T-cell (primary cell): ENCODE measurements around the gene NRXN2. TPM values are rescaled to one million over a fixed set of nuclear protein-coding genes. Genes with fewer than 3 reads are reported as not detected.
"Not testable (repeated sequence)": the region's sequence is repeated elsewhere in the genome, so short reads cannot be mapped to it uniquely, and the experiment has no call there.

ENCODE experiments used
- ATAC-seq, 4 experiments: fragments of 200-7000 bp in 3 of 4; fragments of 150-1000 bp in 1 of 4; cut with Tn5 transposase; replicated peaks in 1 of 4; 1 replicate in 3 of 4; 2 replicates in 1 of 4; pipeline ENCODE4 v1.10.0; 2021; ENCODE audit warnings: moderate library complexity in 3 of 4, mild to moderate bottlenecking in 2 of 4, moderate number of reproducible peaks in 1 of 4
- CTCF ChIA-PET, 2 donors: fragments of 300-600 bp; sonication (Branson Sonifier 250); formaldehyde crosslinking; loops; one replicate each; lab custom pipeline; 2022; ENCODE audit warnings: antibody characterized with exemption in 2 of 2; lab: Charles Lee
- POLR2A ChIA-PET, 2 donors: fragments of 300-600 bp; sonication (Branson Sonifier 250); formaldehyde crosslinking; loops; one replicate each; lab custom pipeline; 2022; ENCODE audit warnings: antibody characterized with exemption in 2 of 2; lab: Charles Lee
- DNase-seq, 35 experiments: peaks; one replicate each; pipeline versions ENCODE4 v3.0.0 to v3.0.0-alpha.2; 2013 to 2023
- H3K27ac ChIP-seq: one replicate; pipeline ENCODE4 v1.5.1; 2013; ENCODE audit warnings: low read length
- H3K27me3 ChIP-seq, 2 experiments: replicated peaks in 1 of 2; 1 replicate in 1 of 2; 2 replicates in 1 of 2; pipeline versions ENCODE4 v1.6.1 to v1.7.0; 2013; ENCODE audit warnings: low read length in 1 of 2, mixed read lengths in 1 of 2; ENCODE audit not compliant: control insufficient read depth in 2 of 2, insufficient read depth in 2 of 2; ENCODE audit errors: extremely low read depth in 1 of 2
- H3K36me3 ChIP-seq, 2 donors: 1 replicate in 1 of 2; 2 replicates in 1 of 2; pipeline versions ENCODE4 v1.6.1 to v1.7.0; 2013; ENCODE audit warnings: low read length in 1 of 2; ENCODE audit not compliant: control insufficient read depth in 2 of 2, insufficient read depth in 1 of 2; ENCODE audit errors: extremely low read depth in 1 of 2
- H3K4me1 ChIP-seq, 2 experiments: 1 replicate in 1 of 2; 2 replicates in 1 of 2; pipeline versions ENCODE4 v1.6.1 to v1.7.0; 2013; ENCODE audit warnings: low read length in 2 of 2, mixed read lengths in 1 of 2; ENCODE audit not compliant: insufficient read depth in 2 of 2, control insufficient read depth in 1 of 2; ENCODE audit errors: extremely low read depth in 1 of 2
- H3K4me3 ChIP-seq, 2 donors: 1 replicate in 1 of 2; 2 replicates in 1 of 2; pipeline versions ENCODE4 v1.5.1 to v1.7.0; 2013; ENCODE audit warnings: mild to moderate bottlenecking in 2 of 2, low read length in 1 of 2, moderate library complexity in 1 of 2; ENCODE audit not compliant: control insufficient read depth in 1 of 2; ENCODE audit errors: extremely low read depth in 1 of 2
- H3K9me3 ChIP-seq: 2 replicates; pipeline ENCODE4 v1.7.0; 2013
- H3K27ac Mint-ChIP-seq, 2 donors: one replicate each; pipeline ENCODE4 v1.8.0; 2020 to 2021; ENCODE audit warnings: mild to moderate bottlenecking in 2 of 2, mixed read lengths in 2 of 2
- H3K27me3 Mint-ChIP-seq, 2 donors: one replicate each; pipeline ENCODE4 v1.8.0; 2021 to 2022; ENCODE audit warnings: mixed read lengths in 2 of 2
- H3K36me3 Mint-ChIP-seq: one replicate; pipeline ENCODE4 v1.8.0; 2021; ENCODE audit warnings: mixed read lengths
- H3K4me1 Mint-ChIP-seq, 3 donors: one replicate each; pipeline ENCODE4 v1.8.0; 2020 to 2022; ENCODE audit warnings: mixed read lengths in 3 of 3, mild to moderate bottlenecking in 1 of 3
- H3K4me3 Mint-ChIP-seq, 3 donors: one replicate each; pipeline ENCODE4 v1.8.0; 2020 to 2022; ENCODE audit warnings: mild to moderate bottlenecking in 3 of 3, mixed read lengths in 3 of 3, moderate library complexity in 3 of 3
- H3K9me3 Mint-ChIP-seq, 3 donors: one replicate each; pipeline ENCODE4 v1.8.0; 2020 to 2022; ENCODE audit warnings: mixed read lengths in 3 of 3
- WGBS: methylation state at CpG from one replicate; pipeline ENCODE4 v1.1.5; 2013; ENCODE audit warnings: missing lambda C conversion rate; ENCODE audit not compliant: insufficient coverage; 5-methylcytosine and 5-hydroxymethylcytosine counted together
- total RNA-seq, 35 experiments: library from RNA in 6 of 35; stranded (reverse) in 6 of 35; fragments of 120-200 nt in 1 of 35; gene quantifications; one replicate each; pipeline versions ENCODE4 v1.2.1 to v1.2.4 and lab custom pipeline; 2013 to 2026

Gene NRXN2
- total RNA-seq, 5 donors from 2014 or later (not counting 1 experiment from before 2014, with no cell fraction given), result 0.43 to 0.70 (median 0.47) TPM; not detected in 2

- H3K27ac Mint-ChIP-seq, result no peak overlapping the region
- H3K27me3 Mint-ChIP-seq, result peaks cover 3 to 9% of the 10 kb centered on the region in 2 donors
- no peaks in the 10 kb centered on the region for H3K36me3 Mint-ChIP-seq
- POLR2A ChIA-PET, result no interaction called here
- DNase-seq (no peak), ATAC-seq (no peak)
- H3K4me3 Mint-ChIP-seq, result no peak overlapping the region
- WGBS, result 91% methylated on average over 9 of the region's 15 CpGs
- CTCF ChIA-PET, result interaction anchor here in 1 of 2 donors (0.5 kb wide), 1 partner anchor 44 kb away, joined by 4 read pairs; no protein-coding TSS in a partner anchor
- H3K27ac ChIP-seq, result no peak overlapping the region
- H3K27me3 ChIP-seq, result peaks cover 0 to 40% of the 10 kb centered on the region in 2 experiments
- H3K9me3 ChIP-seq, result no peaks in the 10 kb centered on the region
- H3K4me3 ChIP-seq, result no peak overlapping the region
- H3K36me3 ChIP-seq, result no peaks in the 10 kb centered on the region
- H3K4me1 Mint-ChIP-seq, result peaks cover 0 to 10% (median 4%) of the 10 kb centered on the region in 3 donors
- H3K4me1 ChIP-seq, result peaks cover 0 to 5% of the 10 kb centered on the region in 2 experiments
- H3K9me3 Mint-ChIP-seq, result no peaks in the 10 kb centered on the region
These were observed 160.2 kb downstream of the NRXN2 start for GRCh38 chr11:64562723-64563351.

DNA sequence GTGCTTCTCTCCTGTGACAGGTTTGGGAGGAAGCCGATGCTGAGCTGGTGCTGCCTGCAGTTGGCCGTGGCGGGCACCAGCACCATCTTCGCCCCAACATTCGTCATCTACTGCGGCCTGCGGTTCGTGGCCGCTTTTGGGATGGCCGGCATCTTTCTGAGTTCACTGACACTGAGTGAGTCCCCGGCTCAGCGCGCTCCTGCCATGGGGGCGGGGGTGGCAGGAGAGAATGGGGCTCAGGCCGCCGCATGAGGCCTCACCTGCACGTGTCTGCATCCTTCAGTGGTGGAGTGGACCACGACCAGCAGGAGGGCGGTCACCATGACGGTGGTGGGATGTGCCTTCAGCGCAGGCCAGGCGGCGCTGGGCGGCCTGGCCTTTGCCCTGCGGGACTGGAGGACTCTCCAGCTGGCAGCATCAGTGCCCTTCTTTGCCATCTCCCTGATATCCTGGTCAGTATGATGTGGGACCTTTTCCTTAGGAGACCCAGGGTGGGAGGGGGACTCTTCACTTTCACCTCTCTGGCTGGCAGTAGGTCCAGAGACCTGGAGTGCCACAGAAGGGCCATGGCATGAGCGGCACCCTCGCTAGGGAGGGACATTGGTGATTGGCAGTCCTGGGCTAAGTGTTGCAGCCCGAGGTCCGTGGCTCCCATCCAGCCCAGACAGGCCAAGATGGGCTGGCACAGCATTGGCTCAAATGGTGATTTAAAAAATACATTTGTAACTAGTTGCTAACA lies 160.8 kb downstream of the NRXN2 start:
- Mint-ChIP-seq H3K36me3 (no peaks in the 10 kb centered on the region), H3K27ac (no peak overlapping the region)

GRCh38 chr11:64561429-64561828 lies 161.6 kb downstream of the NRXN2 start:
- ATAC-seq, H3K9me3 ChIP-seq, CTCF ChIA-PET, DNase-seq, H3K4me3 Mint-ChIP-seq, H3K4me1 ChIP-seq, H3K4me3 ChIP-seq, H3K9me3 Mint-ChIP-seq, H3K27ac ChIP-seq, H3K36me3 ChIP-seq, H3K36me3 Mint-ChIP-seq, H3K27ac Mint-ChIP-seq, H3K4me1 Mint-ChIP-seq, POLR2A ChIA-PET: not testable (repeated sequence)
- H3K27me3 Mint-ChIP-seq, result peaks cover 3 to 10% of the 10 kb centered on the region in 2 donors
- H3K27me3 ChIP-seq, result peaks cover 0 to 41% of the 10 kb centered on the region in 2 experiments
- 100% methylated on average over 1 of the region's 3 CpGs for WGBS

More for the DNA sequence above, 160.8 kb downstream of the NRXN2 start:
- H3K27me3 Mint-ChIP-seq, result peaks cover 3 to 10% of the 10 kb centered on the region in 2 donors
- peaks cover 0 to 10% (median 4%) of the 10 kb centered on the region in 3 donors for H3K4me1 Mint-ChIP-seq
- 88% methylated on average over 21 of the region's 29 CpGs for WGBS
- no peak overlapping the region for H3K4me3 Mint-ChIP-seq
- H3K9me3 ChIP-seq, result no peaks in the 10 kb centered on the region
- POLR2A ChIA-PET, result no interaction called here
- H3K36me3 ChIP-seq, result no peaks in the 10 kb centered on the region
- no peak for DNase-seq
- CTCF ChIA-PET, result interaction anchor here in 1 of 2 donors (0.5 kb wide), 1 partner anchor 44 kb away, joined by 4 read pairs; no protein-coding TSS in a partner anchor
- H3K4me3 ChIP-seq, result no peak overlapping the region
- H3K9me3 Mint-ChIP-seq, result no peaks in the 10 kb centered on the region
- no peak for ATAC-seq
- peaks cover 0 to 5% of the 10 kb centered on the region in 2 experiments for H3K4me1 ChIP-seq
- no peak overlapping the region for H3K27ac ChIP-seq
- H3K27me3 ChIP-seq, result peaks cover 0 to 40% of the 10 kb centered on the region in 2 experiments

DNA sequence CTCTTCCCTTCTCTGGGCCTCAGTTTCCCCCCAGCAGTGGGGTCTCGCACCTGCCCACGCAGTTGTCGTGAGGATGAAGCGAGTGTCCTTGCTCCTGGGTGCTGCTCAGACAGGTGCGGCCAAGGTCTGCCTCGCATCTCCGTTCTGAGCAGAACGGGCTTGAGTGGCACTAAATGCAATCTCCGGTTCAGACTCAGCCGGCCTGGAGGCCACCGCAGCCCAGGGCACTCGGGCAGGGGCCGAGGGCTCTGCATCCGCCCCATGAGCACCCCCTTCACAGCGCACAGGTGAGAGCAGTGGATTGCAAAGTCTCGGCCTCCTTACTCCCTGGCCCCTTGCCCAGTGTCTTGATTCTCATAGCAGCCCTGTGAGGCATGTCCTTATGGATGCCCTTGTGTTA lies 162.1 kb downstream of the NRXN2 start:
- H3K36me3 ChIP-seq, result no peaks in the 10 kb centered on the region
- H3K4me1 ChIP-seq, result no peaks in the 10 kb centered on the region
- Mint-ChIP-seq H3K4me3 (no peak overlapping the region), H3K27ac (no peak overlapping the region), H3K9me3 (no peaks in the 10 kb centered on the region), H3K36me3 (no peaks in the 10 kb centered on the region), H3K27me3 (peaks cover 3 to 10% of the 10 kb centered on the region in 2 donors), H3K4me1 (peaks cover 0 to 3% (median 0%) of the 10 kb centered on the region in 3 donors)
- CTCF ChIA-PET, result no interaction called here
- ATAC-seq (no peak), DNase-seq (no peak)
- H3K27me3 ChIP-seq, result peaks cover 0 to 42% of the 10 kb centered on the region in 2 experiments
- no peaks in the 10 kb centered on the region for H3K9me3 ChIP-seq
- WGBS, result 93% methylated on average over 16 of the region's 16 CpGs
- H3K27ac ChIP-seq, result no peak overlapping the region
- POLR2A ChIA-PET, result no interaction called here
- H3K4me3 ChIP-seq, result no peak overlapping the region

GRCh38 chr11:64560139-64560771 lies 162.7 kb downstream of the NRXN2 start:
- ATAC-seq, result no peak
- ChIA-PET POLR2A (no interaction called here), CTCF (no interaction called here)
- WGBS, result 74% methylated on average over 15 of the region's 15 CpGs
- H3K4me3 ChIP-seq, result no peak overlapping the region
- Mint-ChIP-seq H3K4me1 (peaks cover 0 to 3% (median 0%) of the 10 kb centered on the region in 3 donors), H3K4me3 (no peak overlapping the region), H3K9me3 (no peaks in the 10 kb centered on the region), H3K27me3 (peaks cover 3 to 10% of the 10 kb centered on the region in 2 donors), H3K27ac (no peak overlapping the region), H3K36me3 (no peaks in the 10 kb centered on the region)
- no peaks in the 10 kb centered on the region for H3K9me3 ChIP-seq
- H3K27ac ChIP-seq, result no peak overlapping the region
- no peaks in the 10 kb centered on the region for H3K4me1 ChIP-seq
- peaks cover 0 to 42% of the 10 kb centered on the region in 2 experiments for H3K27me3 ChIP-seq
- DNase-seq, result no peak
- no peaks in the 10 kb centered on the region for H3K36me3 ChIP-seq

DNA sequence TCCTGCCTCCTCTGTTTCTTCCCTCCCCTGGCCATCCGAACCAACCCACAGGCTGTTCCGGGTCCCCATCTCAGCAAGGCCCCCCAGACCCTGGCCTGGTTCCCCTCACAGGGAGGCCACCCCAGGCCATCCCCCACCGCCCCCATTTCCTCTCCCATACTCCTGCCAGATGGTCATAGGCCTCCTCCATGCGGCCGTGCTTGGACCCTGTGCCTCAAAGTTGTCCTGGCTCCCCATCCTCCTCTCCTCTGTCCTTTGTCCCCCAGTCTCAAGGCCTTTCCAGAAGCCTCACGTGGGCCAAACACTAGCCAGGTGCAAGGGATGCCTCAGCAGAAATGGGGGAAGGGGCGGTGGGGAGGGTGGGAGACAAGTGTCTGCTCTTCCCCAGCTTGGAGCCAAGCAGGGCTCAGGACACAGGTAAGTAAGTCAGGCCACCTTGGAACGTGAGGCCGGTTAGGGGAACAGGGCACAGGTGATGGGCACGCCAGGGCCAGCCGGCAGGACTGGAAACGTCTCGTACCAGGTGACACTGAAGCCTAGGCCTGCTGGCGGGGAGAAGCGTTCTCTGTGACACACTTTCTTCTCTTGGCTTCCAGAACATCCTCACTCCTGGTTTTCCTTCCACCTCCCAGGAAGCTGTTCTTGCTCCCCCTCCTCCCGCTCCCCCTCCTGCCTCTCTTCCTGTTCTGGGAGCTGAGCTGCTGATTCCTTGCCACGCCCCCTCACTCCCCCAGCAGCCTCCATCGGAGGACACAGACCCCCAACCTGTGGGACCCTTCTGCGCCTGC lies 163.5 kb downstream of the NRXN2 start:
- CTCF ChIA-PET, result no interaction called here
- Mint-ChIP-seq H3K4me3 (no peak overlapping the region), H3K36me3 (no peaks in the 10 kb centered on the region), H3K27ac (no peak overlapping the region), H3K27me3 (peaks cover 3 to 8% of the 10 kb centered on the region in 2 donors), H3K4me1 (peaks cover 0 to 5% (median 2%) of the 10 kb centered on the region in 3 donors), H3K9me3 (no peaks in the 10 kb centered on the region)
- H3K4me3 ChIP-seq, result no peak overlapping the region
- no peak overlapping the region for H3K27ac ChIP-seq
- ATAC-seq (no peak), DNase-seq (no peak)
- POLR2A ChIA-PET, result no interaction called here
- H3K36me3 ChIP-seq, result no peaks in the 10 kb centered on the region
- no peaks in the 10 kb centered on the region for H3K9me3 ChIP-seq
- WGBS, result 85% methylated on average over 15 of the region's 19 CpGs
- peaks cover 0 to 45% of the 10 kb centered on the region in 2 experiments for H3K27me3 ChIP-seq
- no peaks in the 10 kb centered on the region for H3K4me1 ChIP-seq
